Activated T-cell treated with anti-CD3 and anti-CD28 coated beads for 1 hour (primary cell): ENCODE measurements around the gene NUMB.
"Not testable (repeated sequence)": the region's sequence is repeated elsewhere in the genome, so short reads cannot be mapped to it uniquely, and the experiment has no call there.

Source experiments
- DNase-seq: peaks from one replicate; pipeline ENCODE4 v3.0.0-alpha.2; 2020; ENCODE audit warnings: low read depth

NUMB gene

DNA sequence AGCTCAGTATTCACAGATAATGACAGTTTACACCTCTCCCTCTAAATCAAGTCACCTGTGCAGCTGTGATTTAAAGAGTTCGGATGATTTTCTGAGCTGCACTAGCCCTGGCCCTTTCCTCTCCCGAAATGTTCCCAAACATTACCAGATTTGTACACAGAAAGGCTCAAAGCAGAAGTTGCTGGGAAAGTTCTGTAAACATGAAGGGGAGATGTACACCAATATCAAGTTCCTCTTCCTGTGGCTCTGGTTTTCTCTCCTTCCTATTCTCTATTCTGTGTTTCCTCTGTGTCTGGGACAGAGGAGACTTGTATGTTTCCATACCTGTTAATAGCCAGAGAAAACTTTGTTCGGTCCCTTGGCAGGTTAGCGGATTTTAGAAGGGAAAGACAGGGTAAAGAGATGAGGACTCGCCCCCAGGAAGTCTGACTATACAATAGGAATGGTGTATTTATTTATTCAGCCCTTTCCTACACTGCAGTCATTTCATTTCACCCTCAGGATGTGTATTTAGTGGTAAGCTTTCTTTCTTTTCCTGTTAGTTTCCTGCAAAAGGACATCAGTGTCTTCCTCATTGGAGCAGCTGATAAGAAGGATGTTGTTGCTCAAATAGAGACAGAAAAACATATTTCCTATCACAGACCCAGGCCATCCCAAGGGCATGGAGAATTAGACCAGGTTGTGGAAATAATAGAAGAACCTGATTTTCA lies 7.6 kb upstream of the NUMB start:
- DNase-seq, result no peak

- DNase-seq, result no peak
Measured at GRCh38 chr14:73463411-73463810, 5.1 kb upstream of the NUMB start.

- DNase-seq, result no peak
Measured at GRCh38 chr14:73462815-73463214, 4.5 kb upstream of the NUMB start.

DNA sequence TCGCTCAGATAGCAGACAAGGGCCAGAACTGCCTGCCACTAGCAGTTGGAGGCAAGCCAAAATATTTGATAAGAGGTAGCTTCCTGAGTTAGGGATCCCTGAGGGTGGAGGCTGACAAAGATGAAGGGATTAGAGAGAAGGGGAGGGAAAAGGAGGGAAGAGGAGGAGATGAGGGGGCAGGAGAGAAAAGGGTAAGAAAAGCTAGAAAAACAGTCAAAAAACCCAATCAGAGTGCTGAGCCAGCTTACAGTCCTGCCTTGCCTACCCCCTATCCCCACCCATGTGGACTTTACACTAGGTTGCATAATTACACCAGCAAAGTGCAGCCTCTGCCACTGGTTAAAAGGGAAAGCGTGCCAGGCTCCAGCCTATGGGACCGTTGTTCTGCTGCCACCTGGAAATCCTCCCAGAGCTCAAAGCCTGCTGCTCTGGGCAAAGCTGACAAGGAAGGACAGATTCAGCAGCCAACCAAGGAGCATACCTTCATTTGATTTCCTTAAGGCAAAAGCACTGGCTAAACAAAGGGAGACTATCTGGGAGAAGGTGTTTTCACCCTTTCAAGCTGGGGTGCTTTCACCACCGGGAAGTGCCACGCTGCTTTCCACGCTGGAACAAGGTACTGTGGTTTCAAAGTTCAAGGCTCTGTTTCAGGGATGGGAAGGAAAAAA lies 3.8 kb upstream of the NUMB start:
- no peak for DNase-seq

DNA sequence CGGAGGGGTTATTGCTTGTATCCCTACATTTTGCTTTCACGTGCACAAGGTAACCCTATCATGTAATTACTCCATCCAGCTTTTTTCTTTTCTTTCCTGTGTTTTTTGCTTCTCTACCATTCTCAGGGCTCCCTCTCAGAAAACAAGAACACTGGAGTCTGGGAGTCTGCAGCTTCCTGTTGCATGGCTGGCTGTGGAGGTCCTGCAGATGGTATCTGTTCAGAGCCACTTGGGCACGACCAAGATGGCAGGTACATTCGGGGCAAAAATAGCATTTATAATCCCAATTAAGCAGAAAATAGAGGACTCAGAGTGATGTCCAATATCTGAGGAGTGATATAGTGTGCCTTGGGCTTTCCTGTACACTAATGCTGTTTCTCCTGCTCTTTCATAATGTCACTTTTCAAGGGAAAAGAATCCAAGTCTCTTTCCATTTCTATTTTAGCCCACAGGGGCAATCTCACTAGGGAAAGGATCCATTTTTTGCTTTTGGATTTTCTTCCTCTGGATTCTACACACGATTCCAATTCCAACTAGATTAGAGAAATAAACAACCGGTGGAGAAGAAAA lies 3.2 kb upstream of the NUMB start:
- no peak for DNase-seq

DNA sequence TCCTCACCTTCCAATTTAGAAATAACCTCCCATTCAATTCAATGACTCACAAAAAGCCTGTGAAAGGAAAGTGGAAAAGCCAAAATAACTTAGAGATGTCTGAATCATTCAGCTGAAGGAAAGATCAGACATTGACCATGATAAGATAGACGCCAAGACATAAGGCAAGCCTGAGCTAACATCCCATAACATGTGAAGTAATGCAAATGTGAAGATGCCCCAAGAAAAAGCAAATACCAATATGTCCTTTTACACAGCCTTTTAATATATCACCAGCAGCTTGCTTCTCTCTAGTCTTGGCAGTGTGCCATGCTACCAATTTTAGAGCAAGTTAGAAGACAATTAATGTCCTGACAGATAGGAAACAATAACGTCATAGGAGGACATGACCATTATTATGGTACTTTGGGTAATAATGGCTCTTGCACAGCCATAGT lies 2.4 kb upstream of the NUMB start:
- no peak for DNase-seq

- DNase-seq, result no peak
Measured at GRCh38 chr14:73459959-73460358, 1.6 kb upstream of the NUMB start.

DNA sequence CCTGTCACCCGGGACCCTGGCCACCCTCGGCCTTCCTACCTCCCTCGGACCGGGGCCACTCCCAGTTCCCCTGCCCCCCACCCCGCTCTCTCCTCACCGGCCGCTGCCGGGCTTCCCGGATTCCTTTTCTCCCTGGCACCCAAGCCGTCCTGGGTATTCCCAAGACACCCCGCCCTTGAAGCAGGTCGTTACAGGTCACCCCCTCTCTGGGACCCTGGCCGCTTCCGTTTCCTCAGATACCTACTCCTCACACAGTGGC lies 493 bp downstream of the NUMB start:
- DNase-seq, result no peak

DNA sequence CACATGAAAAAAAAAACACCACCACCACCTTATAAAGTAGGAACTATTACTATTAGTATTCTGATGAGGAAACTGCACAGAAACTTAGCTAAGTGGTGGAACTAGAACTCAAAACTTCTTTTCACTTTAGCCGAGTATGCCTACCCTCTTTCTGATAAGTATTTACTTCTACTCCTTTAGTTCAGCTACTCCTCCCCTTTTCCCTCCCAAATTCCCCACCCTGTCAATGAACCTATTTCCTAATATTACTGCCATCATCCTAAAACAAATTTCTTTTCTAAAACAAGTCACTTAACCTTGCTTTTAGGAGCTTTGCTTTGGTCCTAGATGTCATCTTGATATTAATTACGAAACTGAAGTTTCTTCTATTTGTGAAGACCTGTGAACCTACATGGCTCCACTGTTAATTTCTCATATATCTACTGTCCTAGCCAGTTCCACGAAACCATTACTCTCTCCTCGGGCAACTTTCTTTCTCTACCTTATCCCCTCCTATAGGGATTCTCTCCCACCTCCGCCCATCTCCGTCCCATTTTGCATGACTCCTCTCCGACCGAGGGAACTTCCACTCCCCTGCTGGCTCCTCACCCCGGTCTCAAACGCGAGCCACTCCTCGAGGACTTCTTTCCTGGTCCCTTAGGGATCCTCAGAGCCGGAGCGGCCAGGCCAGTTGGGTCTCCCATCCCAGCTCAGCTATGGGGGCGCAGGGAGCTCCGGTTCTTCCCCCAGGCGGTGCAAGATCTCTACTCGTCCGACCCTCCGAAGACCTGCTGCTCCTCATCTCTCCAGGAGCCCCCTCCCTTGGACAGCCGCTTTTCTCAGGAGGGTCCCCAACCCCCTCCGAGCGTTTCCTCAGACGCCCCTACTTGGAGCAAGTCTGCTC lies 1.1 kb downstream of the NUMB start:
- no peak for DNase-seq

DNA sequence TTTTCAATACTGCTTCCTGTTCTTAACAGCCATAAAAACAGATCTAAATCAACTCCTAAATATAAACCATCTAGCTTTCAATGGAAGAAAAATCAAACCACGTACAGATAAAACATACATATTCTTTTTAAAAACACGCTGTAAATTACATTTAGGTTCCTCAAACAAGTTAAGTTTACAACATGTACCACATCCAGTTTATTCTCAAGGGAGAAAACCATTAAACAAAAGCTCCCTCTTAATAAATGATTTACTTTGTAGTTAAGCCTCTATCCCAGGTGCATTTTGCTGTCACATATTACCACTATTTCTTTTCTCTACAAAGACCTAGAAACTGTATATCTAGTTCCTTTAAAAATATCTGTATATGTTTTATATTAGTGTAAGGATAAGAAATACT lies 3.1 kb downstream of the NUMB start:
- no peak for DNase-seq

- DNase-seq, result no peak
Measured at GRCh38 chr14:73452341-73453186, 5.8 kb downstream of the NUMB start.

DNA sequence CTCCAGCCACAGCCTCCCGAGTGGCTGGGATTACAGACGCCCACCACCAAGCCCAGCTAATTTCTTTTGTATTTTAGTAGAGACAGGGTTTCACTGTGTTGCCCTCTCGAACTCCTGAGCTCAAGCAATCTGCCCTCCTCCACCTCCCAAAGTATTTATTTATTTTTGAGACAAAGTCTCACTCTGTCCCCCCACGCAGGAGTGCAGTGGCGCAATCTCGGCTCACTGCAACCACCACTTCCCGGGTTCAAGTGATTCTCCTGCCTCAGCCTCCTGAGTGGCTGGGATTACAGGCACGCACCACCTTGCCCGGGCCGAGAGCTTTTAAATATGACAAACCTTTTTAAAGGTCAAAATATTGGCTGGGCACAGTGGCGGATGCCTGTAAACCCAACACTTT lies 14.6 kb downstream of the NUMB start:
- DNase-seq, result no peak

- no peak for DNase-seq
Measured at GRCh38 chr14:73441286-73441685, 17.1 kb downstream of the NUMB start.

GRCh38 chr14:73438993-73439392 lies 19.4 kb downstream of the NUMB start:
- DNase-seq, result no peak

DNA sequence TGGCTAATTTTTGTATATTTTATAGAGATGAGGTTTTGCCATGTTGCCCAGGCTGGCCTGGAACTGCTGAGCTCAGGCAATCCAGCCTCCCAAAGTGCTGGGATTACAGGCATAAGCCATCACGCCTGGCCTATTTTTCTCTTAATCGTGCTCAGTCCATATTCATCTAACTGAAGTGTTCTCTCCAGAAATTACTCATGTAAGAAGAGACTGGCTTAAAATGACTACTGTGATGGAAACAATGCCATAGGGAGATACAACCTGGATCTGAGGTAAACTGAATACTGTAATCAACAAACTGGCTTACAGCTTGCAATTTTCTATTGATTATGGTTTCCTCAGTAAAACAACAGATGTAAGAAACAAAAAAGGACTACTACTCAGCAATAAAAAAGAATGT lies 21.1 kb downstream of the NUMB start:
- no peak for DNase-seq

- no peak for DNase-seq
Measured at GRCh38 chr14:73432124-73432523, 26.2 kb downstream of the NUMB start.

DNA sequence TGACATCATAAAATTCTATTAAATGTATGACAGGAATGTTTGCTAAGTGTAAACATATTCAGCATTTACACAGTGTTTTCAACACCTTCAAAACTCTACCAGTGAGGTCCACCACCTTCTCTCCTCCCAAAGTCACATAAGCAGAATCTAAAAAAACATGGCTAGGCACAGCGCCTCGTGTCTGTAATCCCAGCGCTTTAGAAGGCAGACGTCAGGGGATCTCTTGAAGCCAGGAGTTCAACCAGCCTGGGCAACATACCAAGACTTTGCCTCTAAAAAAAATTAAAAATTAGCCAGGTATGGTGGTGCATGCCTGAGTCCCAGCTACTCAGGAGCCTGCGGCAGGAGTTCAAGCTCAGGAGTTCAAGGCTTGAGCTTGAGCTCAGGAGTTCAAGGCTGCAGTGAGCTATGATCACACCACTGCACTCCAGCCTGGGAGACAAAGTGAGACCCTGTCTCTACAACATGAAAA lies 30.0 kb downstream of the NUMB start:
- no peak for DNase-seq

- DNase-seq, result no peak
Measured at GRCh38 chr14:73427516-73428264, 30.7 kb downstream of the NUMB start.

- DNase-seq, result no peak
Measured at GRCh38 chr14:73426877-73427276, 31.5 kb downstream of the NUMB start.

GRCh38 chr14:73424453-73424852 lies 33.9 kb downstream of the NUMB start:
- DNase-seq, result no peak

GRCh38 chr14:73423092-73423491 lies 35.3 kb downstream of the NUMB start:
- DNase-seq, result not testable (repeated sequence)
